ENCODE measurements around the gene CELSR2. TPM values are rescaled to one million over a fixed set of nuclear protein-coding genes. Genes with fewer than 3 reads are reported as not detected.

Gene CELSR2
- total RNA-seq, 1 experiment from 2014 or later = 17.1 TPM

DNA sequence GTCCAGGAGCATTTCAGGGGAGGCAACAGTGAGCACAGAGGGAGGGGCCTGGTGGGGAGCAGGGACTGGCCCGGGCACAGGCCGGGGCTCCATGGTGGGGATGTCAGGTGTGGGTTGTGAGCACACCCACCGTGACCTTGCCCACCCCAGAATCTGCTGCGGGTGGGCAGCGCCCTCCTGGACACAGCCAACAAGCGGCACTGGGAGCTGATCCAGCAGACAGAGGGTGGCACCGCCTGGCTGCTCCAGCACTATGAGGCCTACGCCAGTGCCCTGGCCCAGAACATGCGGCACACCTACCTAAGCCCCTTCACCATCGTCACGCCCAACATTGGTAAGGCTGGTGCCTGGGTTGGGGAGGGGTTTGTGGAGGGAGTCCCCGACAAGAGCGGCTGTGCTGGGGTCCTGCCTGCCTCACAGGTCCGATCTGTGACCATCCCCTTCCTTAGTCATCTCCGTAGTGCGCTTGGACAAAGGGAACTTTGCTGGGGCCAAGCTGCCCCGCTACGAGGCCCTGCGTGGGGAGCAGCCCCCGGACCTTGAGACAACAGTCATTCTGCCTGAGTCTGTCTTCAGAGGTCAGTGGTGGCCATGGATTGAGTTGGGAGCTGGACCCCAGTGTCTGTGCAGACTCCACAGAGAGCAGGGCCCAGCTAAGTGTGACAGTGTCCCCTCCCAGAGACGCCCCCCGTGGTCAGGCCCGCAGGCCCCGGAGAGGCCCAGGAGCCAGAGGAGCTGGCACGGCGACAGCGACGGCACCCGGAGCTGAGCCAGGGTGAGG lies 19.3 kb downstream of the CELSR2 start (continued):
- TF ChIP-seq CTCF (IDR thresholded peaks at IDR 0.05 in 2 of 3, conservative IDR thresholded peaks at IDR 0.05 in 1 of 3; ENCODE audit: borderline replicate concordance in 1 of 3, insufficient read depth in 1 of 3, low read depth in 2 of 3, low read length in 2 of 3) (no peak), SRF (IDR thresholded peaks at IDR 0.05; ENCODE audit: low read depth) (no peak), SP1 (IDR thresholded peaks at IDR 0.05; ENCODE audit: low read depth) (no peak)

- no peak for ATAC-seq
- H3K4me3 ChIP-seq (replicated peaks in 1 of 2; ENCODE audit: low read depth in 1 of 2, low read length in 2 of 2) = no peak overlapping the region
- H3K9me3 ChIP-seq (ENCODE audit: control insufficient read depth in 1 of 2, insufficient read depth in 1 of 2, low read depth in 1 of 2, low read length in 2 of 2) = no peaks in the 10 kb centered on the region
- no peaks in the 10 kb centered on the region for H4K20me1 ChIP-seq (ENCODE audit: insufficient read depth)
- ChIA-PET RAD21 (ENCODE audit: low non-redundant PET in 1 of 2, low total read pairs in 2 of 2, uncharacterized antibody in 2 of 2, unreplicated experiment in 2 of 2) (no interaction called here), CTCF (no interaction called here), POLR2A (no interaction called here)
- DNase-seq (ENCODE audit: low read depth, low spot score) = no peak
- no peaks in the 10 kb centered on the region for H3K27me3 ChIP-seq (ENCODE audit: insufficient read depth, low read length)
- intact Hi-C loops (cut with micrococcal nuclease) = no loop called here
- H2AFZ ChIP-seq (ENCODE audit: low read depth, low read length, poor library complexity, severe bottlenecking) = no peak overlapping the region
- no peak overlapping the region for H3K4me2 ChIP-seq (ENCODE audit: low read length)
- no peaks in the 10 kb centered on the region for H3K79me2 ChIP-seq (ENCODE audit: insufficient read depth, low read length)
- BruUV-seq (replicated peaks) = no TSS peak
- H3K4me1 ChIP-seq (ENCODE audit: control insufficient read depth in 1 of 2, insufficient read depth in 2 of 2, low read length in 2 of 2) = peaks cover 18 to 19% of the 10 kb centered on the region in 2 experiments
- no peak overlapping the region for H3K9ac ChIP-seq (ENCODE audit: low read length)
- H3K27ac ChIP-seq (ENCODE audit: low read depth, low read length) = no peak overlapping the region
- H3K36me3 ChIP-seq (ENCODE audit: control insufficient read depth in 1 of 2, insufficient read depth in 2 of 2, low read length in 2 of 2) = peaks cover 0 to 6% of the 10 kb centered on the region in 2 experiments; a peak in 2 of 4 replicates
- H3K9me2 ChIP-seq (ENCODE audit: insufficient read depth) = no peaks in the 10 kb centered on the region
- no peak for TF ChIP-seq MAX (IDR thresholded peaks at IDR 0.05)
- no peak for TF ChIP-seq SIN3A (IDR thresholded peaks at IDR 0.05; ENCODE audit: low read depth)
- TF ChIP-seq, protein P1, sequence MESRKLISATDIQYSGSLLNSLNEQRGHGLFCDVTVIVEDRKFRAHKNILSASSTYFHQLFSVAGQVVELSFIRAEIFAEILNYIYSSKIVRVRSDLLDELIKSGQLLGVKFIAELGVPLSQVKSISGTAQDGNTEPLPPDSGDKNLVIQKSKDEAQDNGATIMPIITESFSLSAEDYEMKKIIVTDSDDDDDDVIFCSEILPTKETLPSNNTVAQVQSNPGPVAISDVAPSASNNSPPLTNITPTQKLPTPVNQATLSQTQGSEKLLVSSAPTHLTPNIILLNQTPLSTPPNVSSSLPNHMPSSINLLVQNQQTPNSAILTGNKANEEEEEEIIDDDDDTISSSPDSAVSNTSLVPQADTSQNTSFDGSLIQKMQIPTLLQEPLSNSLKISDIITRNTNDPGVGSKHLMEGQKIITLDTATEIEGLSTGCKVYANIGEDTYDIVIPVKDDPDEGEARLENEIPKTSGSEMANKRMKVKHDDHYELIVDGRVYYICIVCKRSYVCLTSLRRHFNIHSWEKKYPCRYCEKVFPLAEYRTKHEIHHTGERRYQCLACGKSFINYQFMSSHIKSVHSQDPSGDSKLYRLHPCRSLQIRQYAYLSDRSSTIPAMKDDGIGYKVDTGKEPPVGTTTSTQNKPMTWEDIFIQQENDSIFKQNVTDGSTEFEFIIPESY (IDR thresholded peaks at IDR 0.05; ENCODE audit: extremely low read depth, insufficient replicate concordance, low read length) = no peak
- no peak for TF ChIP-seq CBX3 (IDR thresholded peaks at IDR 0.05; ENCODE audit: low read depth)
- TF ChIP-seq POLR2A (IDR thresholded peaks at IDR 0.05; ENCODE audit: borderline replicate concordance, extremely low read depth, insufficient read depth, insufficient read length) = no peak
- TF ChIP-seq ZFX (IDR thresholded peaks at IDR 0.05) = no peak
- TF ChIP-seq RAD21 (IDR thresholded peaks at IDR 0.05; ENCODE audit: low read depth) = no peak
- no peak for TF ChIP-seq JUND (IDR thresholded peaks at IDR 0.05)
- TF ChIP-seq FOSL1 (IDR thresholded peaks at IDR 0.05; ENCODE audit: low read depth) = no peak
- no peak for TF ChIP-seq CTCF (IDR thresholded peaks at IDR 0.05 in 2 of 3, conservative IDR thresholded peaks at IDR 0.05 in 1 of 3; ENCODE audit: borderline replicate concordance in 1 of 3, insufficient read depth in 1 of 3, low read depth in 2 of 3, low read length in 2 of 3)
- TF ChIP-seq ZNF274 (IDR thresholded peaks at IDR 0.05; ENCODE audit: low read depth, low read length) = no peak
- TF ChIP-seq CEBPB (IDR thresholded peaks at IDR 0.05; ENCODE audit: low read depth) = no peak
- no peak for TF ChIP-seq YY1 (IDR thresholded peaks at IDR 0.05; ENCODE audit: extremely low read depth, insufficient replicate concordance, low read depth, low read length)
- no peak for TF ChIP-seq ELF1 (IDR thresholded peaks at IDR 0.05; ENCODE audit: borderline replicate concordance, low read depth)
These were observed 20.1 kb downstream of the CELSR2 start for GRCh38 chr1:109269212-109269980.
